Osteoblast (primary cell): Measurements from ENCODE around the gene ADCY7. TPM values are rescaled to one million over a fixed set of nuclear protein-coding genes. Genes with fewer than 3 reads are reported as not detected.
A peak's percentile ranks its signal among the peaks of the same experiment; 100 is the strongest.

Experiments used
- DNase-seq: peaks from one replicate; pipeline ENCODE4 v3.0.0; 2011; ENCODE audit warnings: low spot score, mixed read lengths; ENCODE audit not compliant: insufficient read length; ENCODE audit errors: missing footprints
- H2AFZ ChIP-seq: 2 replicates; pipeline ENCODE4 v1.6.0; 2011; ENCODE audit warnings: mild to moderate bottlenecking, low read length
- H3K27ac ChIP-seq: 2 replicates; pipeline ENCODE4 v1.5.1; 2011; ENCODE audit warnings: mild to moderate bottlenecking, low read depth, low read length, moderate library complexity
- H3K27me3 ChIP-seq: 2 replicates; pipeline ENCODE4 v1.6.0; 2012; ENCODE audit warnings: mild to moderate bottlenecking, control low read depth, inconsistent platforms, low read length, moderate library complexity; ENCODE audit not compliant: insufficient read depth
- H3K36me3 ChIP-seq: 2 replicates; pipeline ENCODE4 v1.5.1; 2011; ENCODE audit warnings: mild to moderate bottlenecking, low read length, control low read depth, moderate library complexity; ENCODE audit not compliant: insufficient read depth
- H3K4me1 ChIP-seq: 2 replicates; pipeline ENCODE4 v1.5.1; 2011; ENCODE audit warnings: mild to moderate bottlenecking, low read length, control low read depth, moderate library complexity; ENCODE audit not compliant: insufficient read depth
- H3K4me2 ChIP-seq: 2 replicates; pipeline ENCODE4 v1.6.0; 2011; ENCODE audit warnings: mild to moderate bottlenecking, low read length; ENCODE audit not compliant: insufficient read depth
- H3K4me3 ChIP-seq: fragments of 200-600 bp; sonication (generic); 3 replicates; pipeline ENCODE4 v1.5.1; 2012; ENCODE audit warnings: mild to moderate bottlenecking, low read length, inconsistent platforms; ENCODE audit not compliant: insufficient read depth
- H3K79me2 ChIP-seq: 2 replicates; pipeline ENCODE4 v1.6.0; 2012; ENCODE audit warnings: mild to moderate bottlenecking, low read length, control low read depth, inconsistent platforms; ENCODE audit not compliant: insufficient read depth
- H3K9me3 ChIP-seq: 2 replicates; pipeline ENCODE4 v1.5.1; 2011; ENCODE audit warnings: low read depth, low read length, control low read depth
- H4K20me1 ChIP-seq: 2 replicates; pipeline ENCODE4 v1.6.0; 2012; ENCODE audit warnings: mild to moderate bottlenecking, low read length, control low read depth; ENCODE audit not compliant: insufficient read depth
- CTCF ChIP-seq: IDR thresholded peaks from 2 replicates; pipeline ENCODE4 v1.5.1; 2011; ENCODE audit warnings: mild to moderate bottlenecking, low read depth, low read length, moderate library complexity; ENCODE audit errors: extremely low read depth
- total RNA-seq: library from RNA; depleted of rRNA; stranded (reverse); fragments of >200 nt; gene quantifications from 2 replicates; pipeline ENCODE4 v1.2.3, GENCODE V29; 2012

Gene ADCY7
- total RNA-seq, 1 donor = 51.0 TPM

- peaks cover 76% of the 10 kb centered on the region for H3K79me2 ChIP-seq
- no peak overlapping the region for H3K4me3 ChIP-seq
- H3K27me3 ChIP-seq = no peaks in the 10 kb centered on the region
- H3K4me1 ChIP-seq = no peaks in the 10 kb centered on the region
- H3K4me2 ChIP-seq = no peak overlapping the region
- no peak overlapping the region for H2AFZ ChIP-seq
- H3K36me3 ChIP-seq = no peaks in the 10 kb centered on the region
- no peak for TF ChIP-seq CTCF
- DNase-seq = peak; percentile 54
- H4K20me1 ChIP-seq = peaks cover 60% of the 10 kb centered on the region
- H3K27ac ChIP-seq = no peak overlapping the region
- no peaks in the 10 kb centered on the region for H3K9me3 ChIP-seq
These were observed 7.6 kb downstream of the ADCY7 start for GRCh38 chr16:50273888-50274325.

GRCh38 chr16:50274326-50275097 is 8.2 kb downstream of the ADCY7 start:
- H3K36me3 ChIP-seq = no peaks in the 10 kb centered on the region

GRCh38 chr16:50275098-50275415 is 8.7 kb downstream of the ADCY7 start:
- Histone ChIP-seq H3K79me2 (peaks cover 76% of the 10 kb centered on the region), H2AFZ (no peak overlapping the region), H3K4me3 (no peak overlapping the region), H4K20me1 (peaks cover 51% of the 10 kb centered on the region), H3K4me1 (no peaks in the 10 kb centered on the region), H3K9me3 (no peaks in the 10 kb centered on the region), H3K4me2 (no peak overlapping the region), H3K36me3 (no peaks in the 10 kb centered on the region), H3K27ac (no peak overlapping the region), H3K27me3 (no peaks in the 10 kb centered on the region)
- TF ChIP-seq CTCF = no peak
- peak; percentile 58 for DNase-seq

More at GRCh38 chr16:50274326-50275097, 8.2 kb downstream of the ADCY7 start:
- no peak overlapping the region for H3K27ac ChIP-seq
- H3K9me3 ChIP-seq = no peaks in the 10 kb centered on the region
- no peak overlapping the region for H3K4me3 ChIP-seq
- no peaks in the 10 kb centered on the region for H3K4me1 ChIP-seq
- no peak overlapping the region for H2AFZ ChIP-seq
- DNase-seq = peak; percentile 54
- TF ChIP-seq CTCF = no peak
- H3K4me2 ChIP-seq = no peak overlapping the region
- peaks cover 75% of the 10 kb centered on the region for H3K79me2 ChIP-seq
- H3K27me3 ChIP-seq = no peaks in the 10 kb centered on the region
- peaks cover 54% of the 10 kb centered on the region for H4K20me1 ChIP-seq

- peaks cover 76% of the 10 kb centered on the region for H3K79me2 ChIP-seq
These were observed 9.3 kb downstream of the ADCY7 start for GRCh38 chr16:50275428-50276325.

More at GRCh38 chr16:50275428-50276325, 9.3 kb downstream of the ADCY7 start:
- no peak overlapping the region for H3K4me2 ChIP-seq
- H3K36me3 ChIP-seq = no peaks in the 10 kb centered on the region
- no peak overlapping the region for H3K27ac ChIP-seq
- no peak overlapping the region for H2AFZ ChIP-seq
- DNase-seq = peak; percentile 30
- no peaks in the 10 kb centered on the region for H3K4me1 ChIP-seq
- H3K4me3 ChIP-seq = no peak overlapping the region
- no peaks in the 10 kb centered on the region for H3K9me3 ChIP-seq
- no peak for TF ChIP-seq CTCF
- peaks cover 49% of the 10 kb centered on the region for H4K20me1 ChIP-seq
- H3K27me3 ChIP-seq = no peaks in the 10 kb centered on the region
